HPDE6-E6E7 (cell line): Measurements from ENCODE around the gene RCAN2.
"Not testable (repeated sequence)": the region's sequence is repeated elsewhere in the genome, so short reads cannot be mapped to it uniquely, and the experiment has no call there.

Experiments used
- DNase-seq: peaks from one replicate; pipeline ENCODE4 v3.0.0; 2011; ENCODE audit warnings: missing footprints; ENCODE audit errors: extremely low spot score

The RCAN2 gene

DNA sequence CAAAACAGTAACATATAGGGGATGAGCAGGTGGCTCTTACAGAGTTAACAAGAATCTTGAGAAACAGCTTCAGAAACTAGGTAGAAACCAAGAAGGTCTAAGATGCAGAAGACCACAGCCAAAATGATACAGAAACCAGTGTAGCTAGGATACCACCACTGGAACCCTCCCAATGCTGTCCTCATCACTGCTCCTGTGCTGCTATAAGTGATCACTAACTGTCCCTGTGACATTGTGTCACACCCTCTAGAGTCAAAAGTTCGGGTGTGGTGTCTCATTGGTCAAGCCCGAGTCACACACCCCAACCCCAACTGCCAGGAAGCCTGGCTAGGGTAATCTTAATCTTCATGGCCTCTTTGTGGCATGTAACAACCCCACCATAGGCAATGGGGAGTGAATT, 153.1 kb downstream of the RCAN2 start:
- DNase-seq = no peak

DNA sequence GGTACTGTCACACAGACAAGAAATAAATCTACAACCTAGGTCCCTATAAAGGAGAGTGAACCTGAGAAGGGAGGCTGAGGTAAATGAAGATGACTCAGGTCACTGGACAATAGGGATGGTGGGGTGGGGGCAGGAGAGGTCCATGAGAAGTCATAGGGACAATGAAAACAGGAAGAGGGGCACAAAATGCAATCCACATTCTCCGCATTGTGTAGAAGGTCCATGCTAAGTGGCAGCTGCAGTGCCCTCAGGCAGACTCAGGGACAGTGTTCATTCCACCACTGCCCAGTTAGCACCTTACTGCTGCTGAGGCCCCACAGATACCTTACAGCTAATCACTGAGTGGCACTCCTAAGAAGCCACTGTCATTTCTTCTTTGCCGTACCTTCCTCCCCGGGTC, 156.8 kb downstream of the RCAN2 start:
- DNase-seq = no peak

DNA sequence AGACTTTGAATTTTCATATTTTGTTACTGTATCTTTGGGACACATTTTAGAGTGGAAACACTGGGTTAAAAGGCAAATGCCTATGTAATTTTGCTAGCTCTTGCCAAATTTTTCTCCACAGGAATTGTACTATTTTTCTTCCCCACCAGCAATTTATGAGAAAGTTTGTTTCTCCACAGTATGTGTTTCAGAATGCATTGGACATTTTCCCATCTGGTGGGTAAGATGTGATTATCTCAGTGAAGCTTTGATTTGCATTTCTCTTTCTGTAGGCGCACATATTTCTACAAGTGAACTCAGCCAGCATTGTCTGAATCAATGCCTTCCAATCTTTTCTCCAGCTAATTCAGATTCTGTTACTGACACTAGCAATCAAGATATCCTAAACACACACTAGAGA, 157.8 kb downstream of the RCAN2 start:
- no peak for DNase-seq

DNA sequence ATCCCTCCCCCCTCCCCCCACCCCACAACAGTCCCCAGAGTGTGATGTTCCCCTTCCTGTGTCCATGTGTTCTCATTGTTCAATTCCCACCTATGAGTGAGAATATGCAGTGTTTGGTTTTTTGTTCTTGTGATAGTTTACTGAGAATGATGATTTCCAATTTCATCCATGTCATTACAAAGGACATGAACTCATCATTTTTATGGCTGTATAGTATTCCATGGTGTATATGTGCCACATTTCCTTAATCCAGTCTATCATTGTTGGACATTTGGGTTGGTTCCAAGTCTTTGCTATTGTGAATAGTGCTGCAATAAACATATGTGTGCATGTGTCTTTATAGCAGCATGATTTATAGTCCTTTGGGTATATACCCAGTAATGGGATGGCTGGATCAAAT, 158.8 kb downstream of the RCAN2 start:
- not testable (repeated sequence) for DNase-seq

DNA sequence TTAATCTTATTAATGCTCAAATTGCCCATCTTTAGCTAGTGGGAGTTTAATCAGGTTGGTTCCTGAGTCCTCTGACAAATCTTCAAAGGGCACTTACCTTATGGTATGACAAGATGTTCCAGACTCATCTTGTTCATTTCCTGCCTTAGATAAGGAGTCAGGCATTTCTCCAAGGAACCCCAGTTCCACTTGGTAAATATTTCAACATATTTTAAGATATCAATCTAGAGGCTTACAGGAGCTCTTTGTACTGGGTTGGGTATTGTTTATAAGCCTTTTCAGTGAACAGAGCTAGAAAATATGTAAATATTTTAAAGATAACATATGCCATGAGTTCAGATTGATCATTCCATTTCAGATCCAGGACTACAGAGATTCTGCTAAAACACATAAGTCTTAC, 159.8 kb downstream of the RCAN2 start:
- DNase-seq = no peak

DNA sequence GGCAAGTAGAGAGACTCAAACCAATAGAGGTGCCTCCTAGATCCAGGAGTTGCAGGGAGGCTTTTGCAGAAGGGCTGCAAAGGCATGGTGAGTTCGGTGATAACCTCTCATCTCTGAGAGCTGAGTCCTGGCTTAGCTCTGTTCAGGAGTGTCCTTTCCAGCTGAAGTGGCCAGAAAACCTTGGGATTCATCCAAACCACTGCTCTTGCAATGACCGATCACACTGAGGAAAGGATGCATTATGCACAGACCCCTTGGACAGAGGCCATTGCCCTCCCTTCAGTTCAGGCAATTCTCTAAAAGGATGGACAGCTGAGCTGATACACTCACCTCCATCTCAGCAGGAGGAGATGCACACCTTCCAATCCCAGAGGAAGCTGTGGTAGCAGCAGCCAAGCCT, 161.7 kb downstream of the RCAN2 start:
- no peak for DNase-seq

DNA sequence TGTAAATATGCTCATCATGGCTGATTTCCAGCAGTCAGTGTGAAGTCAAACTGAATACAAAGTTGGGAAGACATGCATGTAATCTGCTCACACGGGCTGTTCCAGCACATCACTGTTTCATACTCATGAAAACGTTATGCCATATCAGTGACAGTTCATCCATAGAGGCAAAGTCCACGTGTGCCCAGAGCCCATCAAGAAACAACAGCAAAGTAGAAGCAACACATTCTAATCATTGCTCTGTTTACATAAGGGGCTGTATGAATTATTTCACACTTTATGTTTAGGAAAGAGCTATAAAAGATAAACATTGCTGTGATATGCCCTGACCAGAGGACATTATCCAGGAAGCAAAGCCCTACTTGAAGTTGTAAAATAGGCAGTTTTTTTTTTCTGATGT, 163.5 kb downstream of the RCAN2 start:
- no peak for DNase-seq

- no peak for DNase-seq
Measured at GRCh38 chr6:46325561-46326530, 165.4 kb downstream of the RCAN2 start.

GRCh38 chr6:46324706-46325105, 166.5 kb downstream of the RCAN2 start:
- DNase-seq = no peak

DNA sequence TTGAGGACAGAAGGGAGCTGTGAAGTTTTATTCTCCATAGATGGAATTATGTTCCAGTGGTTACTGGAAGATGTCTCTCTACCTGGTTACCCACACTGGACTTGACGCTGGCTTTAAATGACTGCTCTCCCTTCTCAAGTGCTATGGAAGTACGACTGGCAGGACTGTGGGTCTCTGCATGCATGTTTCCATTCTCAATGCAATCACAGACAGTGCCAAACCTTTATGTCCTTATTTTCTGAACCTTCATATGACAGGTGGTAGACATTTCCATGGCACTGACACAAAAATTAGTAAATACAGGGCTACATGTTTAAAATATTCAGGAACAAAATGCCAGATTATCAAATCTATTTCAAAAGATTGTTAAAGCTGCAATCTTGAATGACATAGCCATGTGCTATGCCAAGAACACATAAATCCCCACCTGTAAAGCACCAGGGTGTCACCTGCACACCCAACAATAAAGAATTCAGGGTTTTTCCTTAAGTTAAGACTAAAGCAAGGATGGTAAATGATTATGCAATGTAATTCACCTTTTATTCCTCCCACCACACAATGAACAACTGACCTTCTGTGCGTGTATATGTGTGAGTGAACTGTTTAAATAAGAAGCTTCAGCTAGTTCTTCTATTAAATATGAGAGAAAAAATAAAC, 167.2 kb downstream of the RCAN2 start:
- no peak for DNase-seq

GRCh38 chr6:46323312-46323965, 167.8 kb downstream of the RCAN2 start:
- DNase-seq = no peak

DNA sequence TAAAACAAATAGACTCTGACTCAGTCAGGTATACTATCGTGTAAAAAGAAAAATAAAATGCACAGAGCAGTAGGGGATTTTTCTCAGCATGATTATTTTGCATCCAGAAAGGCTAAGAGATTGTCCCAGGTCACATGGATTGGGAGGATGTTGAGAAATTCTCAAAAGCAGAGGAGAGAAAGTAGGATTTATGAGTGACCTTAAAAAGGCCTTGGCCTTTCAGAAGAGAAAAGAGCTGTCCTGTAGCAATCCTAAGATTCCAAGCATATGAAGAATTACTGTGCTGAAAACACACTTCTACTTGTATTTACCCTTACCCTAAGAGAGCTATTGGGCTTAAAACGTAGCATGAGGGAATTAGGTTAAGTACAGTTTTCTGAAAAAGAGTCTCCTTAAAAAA, 170.7 kb downstream of the RCAN2 start:
- DNase-seq = no peak

DNA sequence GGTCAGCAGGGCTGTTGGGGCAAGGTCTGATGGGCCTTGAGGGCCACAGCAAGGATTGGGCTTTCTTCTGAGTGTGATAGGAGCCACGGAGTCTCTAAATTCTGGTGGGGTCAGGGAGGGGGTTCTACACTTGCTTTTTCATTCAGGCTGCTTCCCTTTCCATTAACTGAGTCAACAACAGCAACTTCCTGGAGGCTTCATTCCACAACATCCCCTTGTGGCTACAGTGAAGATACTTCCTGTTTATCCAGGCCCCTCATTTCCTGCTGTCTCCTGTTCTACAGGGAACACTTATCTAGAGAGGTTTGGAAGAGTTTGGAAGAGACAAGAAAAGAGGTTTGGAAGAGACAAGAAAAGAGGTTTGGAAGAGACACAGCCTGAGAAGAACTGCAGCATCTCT, 175.7 kb downstream of the RCAN2 start:
- no peak for DNase-seq

DNA sequence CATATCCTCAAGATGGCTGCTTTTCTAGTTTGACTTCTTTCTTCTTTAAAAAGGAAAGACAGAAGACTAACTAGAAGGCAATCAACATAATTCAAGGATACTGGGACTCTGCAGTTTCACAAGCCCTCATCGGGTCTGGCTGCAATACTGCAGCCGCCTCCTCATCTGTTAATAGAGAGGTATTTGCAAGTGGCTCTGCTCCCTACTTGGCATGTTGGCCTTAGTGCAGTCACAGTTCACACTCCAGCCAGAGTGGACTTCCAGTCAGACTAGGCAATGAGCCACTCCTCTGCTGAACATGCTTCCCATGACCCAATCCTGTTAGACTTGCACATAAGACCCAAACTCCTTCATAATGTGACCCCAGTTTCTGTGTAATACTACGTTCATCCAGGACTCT, 178.6 kb downstream of the RCAN2 start:
- DNase-seq = no peak

DNA sequence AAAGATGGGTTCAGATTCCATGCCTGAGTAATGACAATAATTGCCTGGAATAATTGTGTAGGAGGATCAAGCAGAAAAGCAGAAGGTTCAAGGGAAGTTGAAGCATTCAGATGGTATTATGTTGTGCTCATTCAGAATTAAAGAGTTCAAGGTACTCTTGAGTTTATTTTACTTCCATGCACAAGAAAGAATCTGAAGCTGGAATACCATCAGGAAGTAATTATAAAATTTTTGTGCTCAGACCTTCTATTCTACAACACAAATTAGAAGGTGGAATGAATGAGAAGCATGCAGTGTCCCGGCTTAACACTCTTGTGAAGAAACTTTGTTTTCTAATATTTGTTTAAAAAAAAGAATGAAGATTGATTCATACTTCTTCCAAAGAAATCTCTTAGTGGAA, 181.1 kb downstream of the RCAN2 start:
- no peak for DNase-seq

DNA sequence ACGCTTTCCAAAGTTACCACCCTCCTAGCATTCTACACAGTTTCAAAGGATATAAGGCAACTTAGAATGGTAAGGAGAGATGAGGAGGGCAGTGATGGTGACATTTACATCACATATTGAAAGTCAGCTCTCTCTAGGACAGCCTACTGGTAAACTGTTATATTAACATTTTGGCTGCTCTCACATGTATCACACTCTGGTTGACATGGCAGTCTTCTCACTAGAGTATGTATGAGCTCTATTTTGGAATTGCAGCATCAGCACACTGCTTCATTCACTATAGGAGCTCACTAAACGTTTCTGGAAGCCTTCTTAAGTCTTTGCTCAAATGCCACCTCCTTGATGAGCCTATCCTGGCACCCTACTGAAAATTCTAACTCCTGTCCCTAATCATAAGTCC, 184.8 kb downstream of the RCAN2 start:
- no peak for DNase-seq

- DNase-seq = no peak
Measured at GRCh38 chr6:46305833-46306232, 185.4 kb downstream of the RCAN2 start.

- DNase-seq = no peak
Measured at GRCh38 chr6:46305236-46305635, 186.0 kb downstream of the RCAN2 start.

- no peak for DNase-seq
Measured at GRCh38 chr6:46302816-46303215, 188.4 kb downstream of the RCAN2 start.

- no peak for DNase-seq
Measured at GRCh38 chr6:46302176-46302575, 189.1 kb downstream of the RCAN2 start.

DNA sequence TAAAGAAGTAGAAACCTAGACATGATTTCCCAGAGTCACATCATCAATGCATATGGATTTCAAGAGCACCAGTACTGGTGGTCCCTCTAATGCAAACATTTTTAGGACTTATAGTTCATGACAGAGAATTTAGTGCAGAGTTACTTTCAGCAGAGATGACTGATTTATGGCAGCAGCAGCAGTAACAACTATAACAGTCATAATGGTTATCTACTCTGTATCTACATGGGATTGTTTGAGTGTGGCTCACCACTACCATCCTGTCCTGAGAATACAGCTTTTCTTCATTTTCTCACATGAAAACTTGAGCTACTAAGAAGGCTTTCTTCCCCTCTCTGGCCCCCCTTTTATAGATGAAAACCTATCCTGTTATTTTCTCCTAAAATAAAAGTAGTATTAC, 192.0 kb downstream of the RCAN2 start:
- no peak for DNase-seq

DNA sequence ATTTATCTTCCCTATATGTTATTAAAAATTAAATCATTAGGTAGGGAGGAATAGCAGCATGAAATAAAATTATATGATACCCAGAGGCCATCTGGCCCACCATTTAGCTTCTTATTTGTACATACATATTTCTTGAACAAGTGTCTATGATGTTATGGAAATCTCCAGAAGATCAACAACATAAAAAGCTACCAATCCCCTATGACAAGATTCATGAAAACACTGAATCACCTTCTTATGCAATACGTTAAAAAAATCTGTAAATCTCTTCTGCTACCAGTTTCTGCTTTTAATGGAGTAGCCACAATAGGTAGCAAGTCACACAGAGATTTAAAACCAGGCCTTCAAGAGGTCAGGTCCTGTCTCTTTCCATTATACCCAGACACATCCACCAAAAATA, 194.7 kb downstream of the RCAN2 start:
- no peak for DNase-seq
